ENCODE data around the gene MTHFD2L.

Gene MTHFD2L

DNA sequence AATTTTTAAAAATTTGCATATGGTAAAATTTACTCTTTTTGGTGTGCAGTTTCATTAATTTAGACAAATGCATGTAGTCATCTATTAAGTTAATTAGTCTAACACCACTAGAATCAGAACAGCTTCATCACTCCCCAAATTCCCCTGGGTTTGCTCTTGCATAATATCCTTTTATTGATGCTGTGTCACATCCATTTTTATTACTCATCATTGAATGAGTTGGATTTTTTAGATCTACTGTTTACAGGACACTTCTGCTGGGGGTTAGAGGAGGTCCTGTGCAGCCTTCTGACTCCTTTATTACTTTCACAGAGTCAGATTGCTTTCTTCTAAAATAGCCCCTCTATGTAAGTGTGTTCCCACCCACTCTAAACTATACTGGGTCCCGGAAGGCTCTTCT lies 65.9 kb downstream of the MTHFD2L start:
- H3K27me3 ChIP-seq (ENCODE audit: insufficient read depth, low read depth): no peaks in the 10 kb centered on the region
- H2AFZ ChIP-seq (ENCODE audit: low read depth): no peak overlapping the region
- no peak overlapping the region for H3K4me3 ChIP-seq (IDR thresholded peaks at IDR 0.05; ENCODE audit: insufficient read depth, low read depth, low read length)
- no peak overlapping the region for H3K27ac ChIP-seq
- H3K79me2 ChIP-seq (ENCODE audit: insufficient read depth, low read depth): no peaks in the 10 kb centered on the region
- TF ChIP-seq, protein P1, sequence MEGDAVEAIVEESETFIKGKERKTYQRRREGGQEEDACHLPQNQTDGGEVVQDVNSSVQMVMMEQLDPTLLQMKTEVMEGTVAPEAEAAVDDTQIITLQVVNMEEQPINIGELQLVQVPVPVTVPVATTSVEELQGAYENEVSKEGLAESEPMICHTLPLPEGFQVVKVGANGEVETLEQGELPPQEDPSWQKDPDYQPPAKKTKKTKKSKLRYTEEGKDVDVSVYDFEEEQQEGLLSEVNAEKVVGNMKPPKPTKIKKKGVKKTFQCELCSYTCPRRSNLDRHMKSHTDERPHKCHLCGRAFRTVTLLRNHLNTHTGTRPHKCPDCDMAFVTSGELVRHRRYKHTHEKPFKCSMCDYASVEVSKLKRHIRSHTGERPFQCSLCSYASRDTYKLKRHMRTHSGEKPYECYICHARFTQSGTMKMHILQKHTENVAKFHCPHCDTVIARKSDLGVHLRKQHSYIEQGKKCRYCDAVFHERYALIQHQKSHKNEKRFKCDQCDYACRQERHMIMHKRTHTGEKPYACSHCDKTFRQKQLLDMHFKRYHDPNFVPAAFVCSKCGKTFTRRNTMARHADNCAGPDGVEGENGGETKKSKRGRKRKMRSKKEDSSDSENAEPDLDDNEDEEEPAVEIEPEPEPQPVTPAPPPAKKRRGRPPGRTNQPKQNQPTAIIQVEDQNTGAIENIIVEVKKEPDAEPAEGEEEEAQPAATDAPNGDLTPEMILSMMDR (conservative IDR thresholded peaks at IDR 0.05; ENCODE audit: low read depth, low read length): no peak
- no peaks in the 10 kb centered on the region for H3K36me3 ChIP-seq (ENCODE audit: insufficient read depth)
- no peak overlapping the region for H3K4me2 ChIP-seq
- H3K9ac ChIP-seq: no peak overlapping the region
- H4K20me1 ChIP-seq (ENCODE audit: insufficient read depth): no peaks in the 10 kb centered on the region
- H3K4me1 ChIP-seq (ENCODE audit: low read depth, poor library complexity, severe bottlenecking): peaks cover 5% of the 10 kb centered on the region

DNA sequence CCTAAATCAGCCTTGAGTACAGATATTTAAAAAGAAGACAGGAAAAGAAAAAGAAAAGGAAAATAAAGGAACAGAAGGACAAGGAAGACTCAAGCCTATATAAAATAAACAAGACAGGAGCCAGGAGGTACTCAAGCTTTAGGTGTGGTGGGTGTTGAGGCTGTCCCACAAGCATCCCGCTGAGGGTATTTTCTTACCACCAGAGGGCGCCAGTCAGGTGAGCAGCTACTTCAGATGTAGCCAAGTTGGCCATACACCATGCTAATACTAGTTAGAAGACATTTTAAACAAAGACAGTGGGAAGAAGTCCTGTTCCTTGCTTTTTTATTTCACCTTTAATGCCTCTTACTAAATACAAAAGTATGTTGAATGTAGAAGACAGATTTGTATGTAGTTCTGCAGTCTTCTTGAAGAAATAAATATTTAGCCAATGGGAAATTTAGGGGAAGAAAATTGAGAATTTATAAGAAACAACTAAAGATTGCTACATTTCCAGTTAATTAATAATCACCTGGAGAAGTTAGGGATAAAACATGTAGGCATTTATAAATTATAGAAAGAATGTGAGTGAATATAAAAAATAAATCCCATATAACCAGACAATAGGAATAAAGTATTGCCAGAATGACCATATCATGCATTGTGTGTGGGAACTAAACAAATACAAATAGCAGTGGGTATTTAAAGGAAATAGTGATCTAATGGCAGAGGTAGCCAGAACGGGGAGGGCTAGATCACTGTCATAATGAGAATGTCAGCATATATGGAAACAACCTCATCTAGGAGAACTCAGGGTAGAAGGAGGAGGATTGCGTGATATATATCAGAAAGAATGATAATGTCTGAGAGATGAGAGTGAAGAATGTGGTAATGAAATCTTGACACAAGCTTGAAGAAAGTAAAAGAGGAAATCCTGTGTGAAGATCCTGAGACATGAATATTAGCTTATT lies 71.0 kb downstream of the MTHFD2L start:
- H3K79me2 ChIP-seq (ENCODE audit: insufficient read depth, low read depth): no peaks in the 10 kb centered on the region
- H3K4me2 ChIP-seq: no peak overlapping the region

DNA sequence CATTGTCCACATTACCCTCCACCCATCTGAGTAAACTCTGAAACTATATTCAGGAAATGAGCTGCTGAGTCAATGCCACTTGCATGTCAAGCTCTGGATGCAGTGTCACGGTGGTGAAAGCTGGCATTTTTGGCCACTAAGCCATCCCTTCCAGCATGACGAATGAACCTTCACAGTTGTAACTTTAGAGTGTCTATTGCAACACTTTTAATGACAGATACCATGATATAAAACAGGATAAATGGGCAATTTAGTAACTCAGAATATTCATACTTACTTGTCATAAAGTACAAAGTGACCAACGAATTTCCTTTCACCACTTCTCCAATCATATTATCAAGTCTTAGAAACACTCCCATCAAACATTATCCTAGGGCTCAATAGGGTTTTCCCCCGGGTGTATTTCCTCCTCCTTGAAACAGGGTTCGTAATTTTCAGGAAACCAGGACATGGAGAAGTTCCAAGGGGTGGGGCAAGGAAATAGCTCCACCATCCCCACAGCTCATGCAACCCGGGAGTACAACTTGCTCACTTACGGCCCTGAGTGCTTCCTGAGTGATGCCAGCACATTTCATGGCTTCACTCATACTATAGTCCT lies 73.1 kb downstream of the MTHFD2L start:
- 0 out of 2 replicates have a peak overlapping the region, but pooled peaks have one; percentile 14 for H2AFZ ChIP-seq (ENCODE audit: low read depth)
- H3K4me3 ChIP-seq (IDR thresholded peaks at IDR 0.05; ENCODE audit: insufficient read depth, low read depth, low read length): no peak overlapping the region
- no peak overlapping the region for H3K9ac ChIP-seq
- H3K4me1 ChIP-seq (ENCODE audit: low read depth, poor library complexity, severe bottlenecking): peaks cover 17% of the 10 kb centered on the region
- H3K27me3 ChIP-seq (ENCODE audit: insufficient read depth, low read depth): no peaks in the 10 kb centered on the region
- no peaks in the 10 kb centered on the region for H3K79me2 ChIP-seq (ENCODE audit: insufficient read depth, low read depth)
- peak overlapping the region; percentile 17; the same call in 1 of the 2 replicates for H3K27ac ChIP-seq
- TF ChIP-seq, protein P1 (conservative IDR thresholded peaks at IDR 0.05; ENCODE audit: low read depth, low read length): no peak
- no peaks in the 10 kb centered on the region for H4K20me1 ChIP-seq (ENCODE audit: insufficient read depth)
- peak overlapping the region; percentile 47; the same call in 1 of the 2 replicates for H3K4me2 ChIP-seq
- H3K36me3 ChIP-seq (ENCODE audit: insufficient read depth): no peaks in the 10 kb centered on the region

More for the DNA sequence above, 71.0 kb downstream of the MTHFD2L start:
- Histone ChIP-seq H3K27ac (no peak overlapping the region), H3K4me3 (IDR thresholded peaks at IDR 0.05; ENCODE audit: insufficient read depth, low read depth, low read length) (no peak overlapping the region), H3K4me1 (ENCODE audit: low read depth, poor library complexity, severe bottlenecking) (peaks cover 17% of the 10 kb centered on the region), H4K20me1 (ENCODE audit: insufficient read depth) (no peaks in the 10 kb centered on the region), H3K9ac (no peak overlapping the region), H3K36me3 (ENCODE audit: insufficient read depth) (no peaks in the 10 kb centered on the region), H2AFZ (ENCODE audit: low read depth) (no peak overlapping the region), H3K27me3 (ENCODE audit: insufficient read depth, low read depth) (no peaks in the 10 kb centered on the region)
- TF ChIP-seq, protein P1 (conservative IDR thresholded peaks at IDR 0.05; ENCODE audit: low read depth, low read length): peak; percentile 99

DNA sequence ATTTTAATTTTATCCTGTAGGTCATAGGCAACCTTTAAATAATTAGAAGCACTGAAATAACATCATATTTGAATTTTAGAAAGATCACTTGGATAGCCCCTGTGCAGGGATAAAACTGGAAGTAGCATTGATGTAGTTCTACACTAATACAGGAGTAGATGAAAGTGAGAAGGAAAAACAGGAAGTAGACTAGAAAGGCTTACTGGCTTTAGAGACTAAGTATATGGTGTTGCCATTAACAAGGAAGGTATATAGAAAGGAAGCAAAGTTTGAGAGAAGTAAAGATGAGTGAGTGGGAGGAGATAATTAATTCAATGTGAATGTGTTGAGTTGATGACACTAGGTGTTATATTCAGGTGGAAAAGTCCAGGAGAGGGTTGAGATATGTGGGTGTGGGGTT lies 77.2 kb downstream of the MTHFD2L start:
- no peaks in the 10 kb centered on the region for H3K36me3 ChIP-seq (ENCODE audit: insufficient read depth)

More for the DNA sequence above, 77.2 kb downstream of the MTHFD2L start:
- H3K79me2 ChIP-seq (ENCODE audit: insufficient read depth, low read depth): no peaks in the 10 kb centered on the region
- no peak overlapping the region for H3K4me2 ChIP-seq
- H2AFZ ChIP-seq (ENCODE audit: low read depth): no peak overlapping the region
- H3K27ac ChIP-seq: no peak overlapping the region
- H3K27me3 ChIP-seq (ENCODE audit: insufficient read depth, low read depth): no peaks in the 10 kb centered on the region
- no peak overlapping the region for H3K4me3 ChIP-seq (IDR thresholded peaks at IDR 0.05; ENCODE audit: insufficient read depth, low read depth, low read length)
- no peaks in the 10 kb centered on the region for H4K20me1 ChIP-seq (ENCODE audit: insufficient read depth)
- H3K9ac ChIP-seq: no peak overlapping the region
- H3K4me1 ChIP-seq (ENCODE audit: low read depth, poor library complexity, severe bottlenecking): peaks cover 32% of the 10 kb centered on the region
- TF ChIP-seq, protein P1 (conservative IDR thresholded peaks at IDR 0.05; ENCODE audit: low read depth, low read length): no peak
